Measurements from ENCODE around the gene HK1.

HK1 gene

GRCh38 chr10:69372126-69372980 is 94.1 kb downstream of the HK1 start:
- no peak for TF ChIP-seq CSRNP3 (CRISPR knock-in tag; IDR thresholded peaks at IDR 0.05)
- no peak for TF ChIP-seq ZNF70 (CRISPR knock-in tag; IDR thresholded peaks at IDR 0.05)
- TF ChIP-seq GLIS3 (CRISPR knock-in tag; IDR thresholded peaks at IDR 0.05), result no peak
- no peak for TF ChIP-seq SNAI2 (CRISPR knock-in tag; IDR thresholded peaks at IDR 0.05)
- TF ChIP-seq ZC3H10 (CRISPR knock-in tag; IDR thresholded peaks at IDR 0.05), result no peak
- TF ChIP-seq ARNTL (CRISPR knock-in tag; IDR thresholded peaks at IDR 0.05; ENCODE audit: borderline replicate concordance, low read depth), result no peak
- TF ChIP-seq PPARA (CRISPR knock-in tag; IDR thresholded peaks at IDR 0.05; ENCODE audit: borderline replicate concordance), result no peak
- TF ChIP-seq TSHZ2 (CRISPR knock-in tag; IDR thresholded peaks at IDR 0.05), result no peak
- no peak for TF ChIP-seq OSR1 (CRISPR knock-in tag; IDR thresholded peaks at IDR 0.05)
- TF ChIP-seq ZNF8 (CRISPR knock-in tag; IDR thresholded peaks at IDR 0.05), result no peak
- no peak for TF ChIP-seq POU6F1 (CRISPR knock-in tag; IDR thresholded peaks at IDR 0.05; ENCODE audit: borderline replicate concordance, low read depth)
- no peak for TF ChIP-seq ZFP30 (CRISPR knock-in tag; IDR thresholded peaks at IDR 0.05)
- no peak for TF ChIP-seq ZFP3 (CRISPR knock-in tag; IDR thresholded peaks at IDR 0.05)
- TF ChIP-seq ISL1 (CRISPR knock-in tag; IDR thresholded peaks at IDR 0.05), result no peak
- no peak for TF ChIP-seq BACH2 (CRISPR knock-in tag; IDR thresholded peaks at IDR 0.05; ENCODE audit: borderline replicate concordance)
- no peak for TF ChIP-seq CSDC2 (CRISPR knock-in tag; IDR thresholded peaks at IDR 0.05)
- no peak for TF ChIP-seq ZNF565 (CRISPR knock-in tag; conservative IDR thresholded peaks at IDR 0.05; ENCODE audit: low read depth)
- TF ChIP-seq CREB5 (CRISPR knock-in tag; IDR thresholded peaks at IDR 0.05; ENCODE audit: low read depth), result no peak
- ATAC-seq, result no peak

- TF ChIP-seq GLIS3 (CRISPR knock-in tag; IDR thresholded peaks at IDR 0.05) (no peak), ZFP3 (CRISPR knock-in tag; IDR thresholded peaks at IDR 0.05) (no peak), TCF4 (CRISPR knock-in tag; IDR thresholded peaks at IDR 0.05; ENCODE audit: borderline replicate concordance) (no peak), ZFP30 (CRISPR knock-in tag; IDR thresholded peaks at IDR 0.05) (no peak), RARB (CRISPR knock-in tag; IDR thresholded peaks at IDR 0.05) (no peak)
- no peak for ATAC-seq
Measured at GRCh38 chr10:69374242-69374641, 95.9 kb downstream of the HK1 start.

- no peak for TF ChIP-seq ZFP3 (CRISPR knock-in tag; IDR thresholded peaks at IDR 0.05)
- ATAC-seq, result no peak
Measured at GRCh38 chr10:69374931-69375306, 96.6 kb downstream of the HK1 start.

GRCh38 chr10:69375307-69376151 is 97.2 kb downstream of the HK1 start:
- peak; percentile 37; the same call in 2 of the 3 replicates for ATAC-seq
- no peak for TF ChIP-seq POU6F1 (CRISPR knock-in tag; IDR thresholded peaks at IDR 0.05; ENCODE audit: borderline replicate concordance, low read depth)
- TF ChIP-seq ZFP3 (CRISPR knock-in tag; IDR thresholded peaks at IDR 0.05), result no peak
- no peak for TF ChIP-seq ISL1 (CRISPR knock-in tag; IDR thresholded peaks at IDR 0.05)
- no peak for TF ChIP-seq ZNF70 (CRISPR knock-in tag; IDR thresholded peaks at IDR 0.05)
- no peak for TF ChIP-seq ESRRG (CRISPR knock-in tag; IDR thresholded peaks at IDR 0.05)
- TF ChIP-seq TSHZ2 (CRISPR knock-in tag; IDR thresholded peaks at IDR 0.05), result no peak
- TF ChIP-seq RARB (CRISPR knock-in tag; IDR thresholded peaks at IDR 0.05), result no peak
- no peak for TF ChIP-seq CSDC2 (CRISPR knock-in tag; IDR thresholded peaks at IDR 0.05)
